ENCODE measurements around the gene KIF1C.

DNA sequence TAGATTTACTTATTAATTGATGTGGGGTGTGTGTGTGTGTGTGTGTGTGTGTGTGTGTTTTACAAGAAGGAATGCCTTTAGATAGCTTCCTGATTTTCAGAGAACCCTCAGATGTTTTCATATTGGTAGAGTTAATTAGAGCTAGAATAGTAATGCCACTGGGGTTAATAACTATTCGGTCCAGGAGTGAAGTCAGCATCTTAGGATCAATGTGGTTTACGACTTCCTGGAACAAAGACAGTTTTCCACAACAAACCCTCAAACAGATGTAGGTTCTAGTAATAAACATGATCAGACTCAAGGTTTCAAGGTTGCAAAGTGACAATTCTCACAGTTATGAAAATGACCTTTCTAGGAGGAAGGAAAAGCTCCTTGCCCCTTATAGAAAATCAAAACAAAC lies 49.7 kb downstream of the KIF1C start:
- TF ChIP-seq, protein P1, sequence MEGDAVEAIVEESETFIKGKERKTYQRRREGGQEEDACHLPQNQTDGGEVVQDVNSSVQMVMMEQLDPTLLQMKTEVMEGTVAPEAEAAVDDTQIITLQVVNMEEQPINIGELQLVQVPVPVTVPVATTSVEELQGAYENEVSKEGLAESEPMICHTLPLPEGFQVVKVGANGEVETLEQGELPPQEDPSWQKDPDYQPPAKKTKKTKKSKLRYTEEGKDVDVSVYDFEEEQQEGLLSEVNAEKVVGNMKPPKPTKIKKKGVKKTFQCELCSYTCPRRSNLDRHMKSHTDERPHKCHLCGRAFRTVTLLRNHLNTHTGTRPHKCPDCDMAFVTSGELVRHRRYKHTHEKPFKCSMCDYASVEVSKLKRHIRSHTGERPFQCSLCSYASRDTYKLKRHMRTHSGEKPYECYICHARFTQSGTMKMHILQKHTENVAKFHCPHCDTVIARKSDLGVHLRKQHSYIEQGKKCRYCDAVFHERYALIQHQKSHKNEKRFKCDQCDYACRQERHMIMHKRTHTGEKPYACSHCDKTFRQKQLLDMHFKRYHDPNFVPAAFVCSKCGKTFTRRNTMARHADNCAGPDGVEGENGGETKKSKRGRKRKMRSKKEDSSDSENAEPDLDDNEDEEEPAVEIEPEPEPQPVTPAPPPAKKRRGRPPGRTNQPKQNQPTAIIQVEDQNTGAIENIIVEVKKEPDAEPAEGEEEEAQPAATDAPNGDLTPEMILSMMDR (conservative IDR thresholded peaks at IDR 0.05) = no peak
- TF ChIP-seq ZFX (IDR thresholded peaks at IDR 0.05) = no peak

Data from C4-2B (cell line).